HL-60/S4 (cell line): ENCODE data around the gene CD200R1L.

ENCODE experiments used
- in situ Hi-C: fragments of 300-500 bp; cut with MboI; formaldehyde crosslinking; loops from 2 replicates; pipeline ENCODE4 v1.14.3; 2022; ENCODE audit warnings: low sequenced_read_pairs

The CD200R1L gene

DNA sequence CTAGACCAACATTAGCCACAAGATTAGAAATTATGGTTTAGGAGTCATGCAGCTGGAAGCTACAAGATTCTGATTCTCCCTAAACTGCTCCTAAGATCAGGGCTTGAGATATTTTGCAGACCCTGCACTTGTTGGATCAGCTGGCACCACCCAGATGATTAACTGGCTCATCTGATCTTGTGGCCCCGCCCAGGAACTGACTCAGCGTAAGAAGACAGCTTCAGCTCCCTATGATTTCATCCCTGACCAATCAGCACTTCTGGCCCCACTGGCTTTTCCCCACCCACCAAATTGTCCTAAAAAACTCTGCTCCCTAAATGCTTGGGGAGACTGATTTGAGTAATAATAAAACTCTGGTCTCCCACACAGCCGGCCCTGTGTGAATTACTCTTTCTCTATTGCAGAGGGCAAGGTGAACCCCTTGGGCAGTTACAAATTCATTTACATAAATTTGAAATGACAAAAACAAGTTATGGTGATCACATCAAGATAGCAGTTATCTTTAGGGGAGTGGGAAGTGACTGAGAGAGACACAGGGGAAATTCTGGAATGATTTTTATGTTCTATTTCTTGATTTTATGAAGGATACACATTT lies 76.5 kb downstream of the CD200R1L start:
- in situ Hi-C loops: no loop called here

DNA sequence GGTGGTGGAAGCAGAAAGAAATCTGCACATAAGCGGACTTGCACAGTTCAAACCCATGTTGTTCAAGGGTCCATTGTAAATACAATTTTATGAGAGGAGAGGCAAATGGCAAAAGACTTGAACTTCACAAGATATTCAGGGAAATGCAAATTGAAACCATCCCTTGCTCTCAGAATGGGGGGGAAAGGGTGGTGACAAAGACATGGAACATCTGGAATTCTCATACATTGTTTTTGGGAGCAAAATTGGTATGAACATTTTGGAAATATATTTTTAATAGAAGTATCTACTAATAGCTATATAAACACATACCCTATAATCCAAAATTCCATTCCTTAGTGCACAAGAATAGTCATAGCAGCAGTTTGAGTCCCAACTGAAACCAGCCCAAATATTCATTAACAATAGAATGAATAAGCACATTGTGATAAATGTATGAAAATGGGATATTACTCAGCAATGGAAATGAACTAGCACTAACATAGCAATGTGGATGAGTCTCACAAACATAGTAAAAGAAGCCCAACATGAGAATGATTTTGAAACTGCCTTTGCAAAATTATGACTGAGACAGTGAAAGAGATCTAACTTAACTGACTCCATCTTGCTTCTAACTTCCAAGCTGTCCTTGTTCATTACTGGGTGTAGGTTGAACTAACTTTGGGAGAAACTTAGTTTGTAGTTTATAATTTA lies 77.2 kb downstream of the CD200R1L start:
- in situ Hi-C loops: no loop called here

GRCh38 chr3:112767777-112768176 lies 78.9 kb downstream of the CD200R1L start:
- in situ Hi-C loops: no loop called here

- in situ Hi-C loops: no loop called here
Observed at GRCh38 chr3:112767177-112767576, 79.5 kb downstream of the CD200R1L start.
